Activated T-helper 1 cell treated with anti-CD3 and anti-CD28 coated beads, Interleukin-12 subunit alpha, Interleukin-12 subunit beta, Interleukin-2, Interleukin-4 antibody, amounts not matched to agents 30 ng/mL and 10 ng/mL and 1 ng/mL, durations not matched to agents 14 hours and 24 hours and 36 hours (primary cell): ENCODE data around the gene MAVS. TPM values are rescaled to one million over a fixed set of nuclear protein-coding genes. Genes with fewer than 3 reads are reported as not detected.
A peak's percentile ranks its signal among the peaks of the same experiment; 100 is the strongest.

Experiments used
- DNase-seq: peaks from one replicate; pipeline ENCODE4 v3.0.0; 2021; ENCODE audit warnings: low spot score
- H3K27ac Mint-ChIP-seq: one replicate; pipeline ENCODE4 v1.8.0; 2021; ENCODE audit warnings: mild to moderate bottlenecking, mixed read lengths
- H3K27me3 Mint-ChIP-seq: one replicate; pipeline ENCODE4 v1.8.0; 2022; ENCODE audit warnings: mild to moderate bottlenecking, moderate library complexity, mixed read lengths; ENCODE audit not compliant: insufficient read depth
- H3K36me3 Mint-ChIP-seq: one replicate; pipeline ENCODE4 v1.8.0; 2021; ENCODE audit warnings: low read depth, mixed read lengths
- H3K4me1 Mint-ChIP-seq: one replicate; pipeline ENCODE4 v1.8.0; 2021; ENCODE audit warnings: low read depth, mixed read lengths
- H3K4me3 Mint-ChIP-seq: one replicate; pipeline ENCODE4 v1.8.0; 2021; ENCODE audit warnings: mild to moderate bottlenecking, moderate library complexity, mixed read lengths
- H3K9me3 Mint-ChIP-seq: one replicate; pipeline ENCODE4 v1.8.0; 2021; ENCODE audit warnings: mixed read lengths
- intact Hi-C: fragments of 100-400 bp; cut with micrococcal nuclease; formaldehyde crosslinking; loops from one replicate; pipeline ENCODE4 v1.15.1; 2024
- total RNA-seq: library from RNA; stranded (reverse); gene quantifications from 2 replicates; pipeline ENCODE4 v1.2.3, GENCODE V29; 2022

The MAVS gene
- total RNA-seq, 1 donor from 2014 or later: 40.8 TPM

- no peaks in the 10 kb centered on the region for H3K9me3 Mint-ChIP-seq
- H3K4me3 Mint-ChIP-seq: no peak overlapping the region
- intact Hi-C loops: no loop called here
- H3K36me3 Mint-ChIP-seq: peaks cover 52% of the 10 kb centered on the region
- H3K27me3 Mint-ChIP-seq: no peaks in the 10 kb centered on the region
- H3K4me1 Mint-ChIP-seq: peaks cover 31% of the 10 kb centered on the region
- no peak for DNase-seq
- peak overlapping the region; percentile 55 for H3K27ac Mint-ChIP-seq
Observed at GRCh38 chr20:3915691-3916090, 69.1 kb downstream of the MAVS start.

GRCh38 chr20:3916364-3916763, 69.7 kb downstream of the MAVS start:
- Mint-ChIP-seq H3K27ac (peak overlapping the region; percentile 4), H3K36me3 (peaks cover 48% of the 10 kb centered on the region), H3K27me3 (no peaks in the 10 kb centered on the region), H3K4me1 (peaks cover 27% of the 10 kb centered on the region), H3K4me3 (no peak overlapping the region), H3K9me3 (no peaks in the 10 kb centered on the region)
- intact Hi-C loops: no loop called here
- no peak for DNase-seq

DNA sequence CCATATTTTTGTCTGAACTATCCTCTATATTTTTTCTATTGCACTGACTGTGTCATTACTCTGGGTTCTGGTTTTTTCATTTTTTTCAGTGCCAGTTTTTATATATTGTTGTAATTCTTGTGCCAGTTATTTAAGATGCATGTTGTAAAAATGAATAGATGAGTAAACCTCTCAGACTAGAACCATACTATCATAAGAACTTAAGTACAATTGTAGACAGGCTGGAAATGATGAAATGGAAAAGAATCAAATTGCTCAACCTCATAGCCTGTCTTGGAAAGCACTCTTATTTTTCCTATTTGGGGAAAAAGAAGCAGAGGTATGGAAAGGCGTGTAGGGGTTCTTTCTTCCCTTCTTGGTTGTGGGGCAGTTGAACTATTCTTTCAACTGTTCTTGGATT, 72.7 kb downstream of the MAVS start:
- DNase-seq: no peak
- Mint-ChIP-seq H3K27me3 (no peaks in the 10 kb centered on the region), H3K36me3 (peaks cover 49% of the 10 kb centered on the region), H3K4me1 (peaks cover 49% of the 10 kb centered on the region), H3K27ac (no peak overlapping the region), H3K4me3 (no peak overlapping the region), H3K9me3 (no peaks in the 10 kb centered on the region)
- intact Hi-C loops: no loop called here

DNA sequence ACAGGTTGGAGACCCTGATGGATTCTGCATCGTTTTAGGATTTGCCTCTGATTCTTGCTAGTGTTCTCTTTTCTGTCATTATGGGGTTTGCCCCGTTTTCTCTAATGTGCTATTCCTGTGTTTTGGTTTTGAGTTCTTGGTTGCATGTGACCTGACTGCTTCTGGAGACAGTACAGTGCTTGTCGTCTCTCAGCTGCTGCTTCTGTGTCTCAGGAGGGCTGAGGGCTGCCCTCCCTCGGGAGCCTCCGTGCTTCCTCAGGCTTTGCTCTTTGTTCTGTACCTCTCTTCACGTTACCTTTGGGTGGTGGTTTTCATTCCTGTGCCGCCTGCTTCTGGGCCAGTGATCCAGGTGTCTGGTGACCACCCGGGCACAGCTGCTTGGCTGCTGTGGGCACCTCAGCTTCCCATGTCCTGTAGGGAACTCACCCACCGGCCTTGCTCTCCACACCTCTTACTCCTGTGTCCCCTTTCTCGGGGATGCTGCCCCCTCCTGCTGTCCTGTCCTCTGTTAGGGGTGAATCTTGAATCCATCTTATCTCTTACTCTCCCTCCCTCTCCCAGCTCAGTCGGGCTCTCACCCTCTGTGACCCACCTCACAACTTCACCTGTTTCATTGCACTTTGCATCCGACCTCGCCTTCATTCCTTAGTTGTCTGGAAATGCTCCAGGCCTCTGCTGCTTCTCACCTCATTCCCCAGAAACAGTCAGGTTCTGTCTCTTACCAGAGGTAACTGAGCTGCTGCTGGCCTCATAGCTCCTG, 75.8 kb downstream of the MAVS start:
- intact Hi-C loops: no loop called here
- Mint-ChIP-seq H3K9me3 (no peaks in the 10 kb centered on the region), H3K4me3 (no peak overlapping the region), H3K27ac (peak overlapping the region; percentile 69), H3K4me1 (peaks cover 50% of the 10 kb centered on the region), H3K27me3 (no peaks in the 10 kb centered on the region), H3K36me3 (peaks cover 44% of the 10 kb centered on the region)
- DNase-seq: no peak

GRCh38 chr20:3922983-3923339, 76.3 kb downstream of the MAVS start:
- no peak for DNase-seq
- Mint-ChIP-seq H3K36me3 (peaks cover 43% of the 10 kb centered on the region), H3K9me3 (no peaks in the 10 kb centered on the region), H3K27me3 (no peaks in the 10 kb centered on the region), H3K4me1 (peaks cover 52% of the 10 kb centered on the region), H3K27ac (peak overlapping the region; percentile 69), H3K4me3 (no peak overlapping the region)
- intact Hi-C loops: no loop called here

DNA sequence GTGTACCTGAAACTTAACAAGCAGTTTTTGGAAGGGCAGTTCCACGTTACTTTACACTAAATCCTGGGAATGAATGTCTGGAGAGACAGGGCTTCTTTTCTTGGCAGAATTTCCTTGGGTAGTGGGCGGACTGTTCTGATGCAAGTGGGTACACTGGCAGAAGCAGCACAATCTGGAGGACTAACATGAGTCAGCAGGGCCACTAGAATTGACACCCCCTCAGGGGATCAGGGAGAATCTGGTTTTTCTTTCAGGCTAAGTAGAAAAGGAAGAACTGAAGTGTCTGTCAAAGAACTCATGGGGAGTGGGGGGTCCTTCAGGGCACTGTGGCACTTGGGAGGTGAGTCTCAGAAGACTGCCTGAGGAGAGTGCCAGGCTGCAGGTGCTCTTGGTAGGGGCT, 77.2 kb downstream of the MAVS start:
- H3K27ac Mint-ChIP-seq: peak overlapping the region; percentile 69

DNA sequence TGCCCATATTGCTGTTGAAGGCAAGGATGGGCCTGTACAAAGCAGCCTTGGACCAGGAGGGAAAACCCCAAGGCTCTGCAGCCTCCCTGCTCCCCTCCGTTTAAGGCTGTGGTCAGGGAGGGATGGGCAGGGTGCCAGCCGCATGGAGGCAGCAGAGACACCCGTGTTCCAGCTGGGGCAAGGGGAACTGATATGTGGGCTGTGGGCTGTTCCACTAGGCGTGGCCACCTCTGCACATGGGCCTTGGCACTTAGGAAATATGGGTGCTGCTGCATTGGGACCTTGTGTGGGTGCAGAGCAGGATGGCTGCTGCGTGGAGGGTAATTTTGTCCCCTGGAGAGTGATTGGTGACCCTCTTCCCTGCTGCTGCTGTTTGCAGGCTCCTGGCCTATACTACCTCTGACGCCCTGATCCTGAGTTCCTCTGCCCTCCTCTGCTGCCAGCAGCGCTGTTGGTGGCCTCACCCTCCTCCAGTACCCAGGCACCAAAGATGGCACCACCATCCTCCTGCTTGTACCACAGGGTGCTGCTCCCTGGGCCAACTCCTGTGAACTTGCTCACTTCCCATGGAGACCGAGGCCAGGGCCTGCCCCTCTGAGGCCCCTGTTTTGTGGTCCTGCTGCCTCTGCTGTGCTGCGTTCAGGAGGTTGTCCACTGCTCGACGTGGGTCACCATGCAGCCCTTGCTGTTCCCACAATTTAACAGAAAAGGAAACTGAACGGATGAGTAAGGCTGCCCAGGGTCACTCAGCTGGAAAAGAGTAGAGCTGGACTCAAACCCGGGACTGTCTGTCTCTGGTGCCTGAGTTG, 77.9 kb downstream of the MAVS start:
- Mint-ChIP-seq H3K27ac (peak overlapping the region; percentile 63), H3K4me1 (peaks cover 53% of the 10 kb centered on the region), H3K36me3 (peaks cover 33% of the 10 kb centered on the region), H3K27me3 (no peaks in the 10 kb centered on the region), H3K4me3 (no peak overlapping the region), H3K9me3 (no peaks in the 10 kb centered on the region)
- DNase-seq: no peak
- intact Hi-C loops: no loop called here

More for the DNA sequence above, 77.2 kb downstream of the MAVS start:
- no peak for DNase-seq
- Mint-ChIP-seq H3K27me3 (no peaks in the 10 kb centered on the region), H3K4me3 (no peak overlapping the region), H3K36me3 (peaks cover 38% of the 10 kb centered on the region), H3K9me3 (no peaks in the 10 kb centered on the region), H3K4me1 (peaks cover 55% of the 10 kb centered on the region)
- intact Hi-C loops: no loop called here

GRCh38 chr20:3925113-3925695, 78.6 kb downstream of the MAVS start:
- DNase-seq: no peak
- Mint-ChIP-seq H3K36me3 (peaks cover 33% of the 10 kb centered on the region), H3K27ac (peak overlapping the region; percentile 63), H3K4me3 (no peak overlapping the region), H3K9me3 (no peaks in the 10 kb centered on the region), H3K27me3 (no peaks in the 10 kb centered on the region), H3K4me1 (peaks cover 59% of the 10 kb centered on the region)
- intact Hi-C loops: no loop called here

Other genes starting within 250 kb of the MAVS start
- not detected in 2 replicates for gene GFRA4, start 183.4 kb upstream of the MAVS start, total RNA-seq
- not detected in 2 replicates for gene ADAM33, start 164.8 kb upstream of the MAVS start, total RNA-seq
- not detected in 2 replicates for gene SIGLEC1, start 134.2 kb upstream of the MAVS start, total RNA-seq
- not detected in 2 replicates for gene HSPA12B, start 114.1 kb upstream of the MAVS start, total RNA-seq
- 55.5 and 64.6 TPM in 2 replicates for gene ADISSP, start 79.1 kb upstream of the MAVS start, total RNA-seq
- gene SPEF1, start 65.4 kb upstream of the MAVS start, total RNA-seq: 0.12 TPM in 1 of 2 replicates, not detected in the other
- gene CENPB, start 60.1 kb upstream of the MAVS start, total RNA-seq: 72.3 and 80.2 TPM in 2 replicates
- gene CDC25B, start 50.5 kb upstream of the MAVS start, total RNA-seq: 71.7 and 76.2 TPM in 2 replicates
- gene AP5S1, start 26.3 kb upstream of the MAVS start, total RNA-seq: 14.9 and 15.0 TPM in 2 replicates
- gene PANK2, start 42.6 kb downstream of the MAVS start, total RNA-seq: 51.4 and 54.6 TPM in 2 replicates
- gene RNF24, start 168.7 kb downstream of the MAVS start, total RNA-seq: 14.7 and 14.8 TPM in 2 replicates